Measurements from ENCODE around the gene CFAP97D2.
"Not testable (repeated sequence)": the region's sequence is repeated elsewhere in the genome, so short reads cannot be mapped to it uniquely, and the experiment has no call there.

CFAP97D2 gene

DNA sequence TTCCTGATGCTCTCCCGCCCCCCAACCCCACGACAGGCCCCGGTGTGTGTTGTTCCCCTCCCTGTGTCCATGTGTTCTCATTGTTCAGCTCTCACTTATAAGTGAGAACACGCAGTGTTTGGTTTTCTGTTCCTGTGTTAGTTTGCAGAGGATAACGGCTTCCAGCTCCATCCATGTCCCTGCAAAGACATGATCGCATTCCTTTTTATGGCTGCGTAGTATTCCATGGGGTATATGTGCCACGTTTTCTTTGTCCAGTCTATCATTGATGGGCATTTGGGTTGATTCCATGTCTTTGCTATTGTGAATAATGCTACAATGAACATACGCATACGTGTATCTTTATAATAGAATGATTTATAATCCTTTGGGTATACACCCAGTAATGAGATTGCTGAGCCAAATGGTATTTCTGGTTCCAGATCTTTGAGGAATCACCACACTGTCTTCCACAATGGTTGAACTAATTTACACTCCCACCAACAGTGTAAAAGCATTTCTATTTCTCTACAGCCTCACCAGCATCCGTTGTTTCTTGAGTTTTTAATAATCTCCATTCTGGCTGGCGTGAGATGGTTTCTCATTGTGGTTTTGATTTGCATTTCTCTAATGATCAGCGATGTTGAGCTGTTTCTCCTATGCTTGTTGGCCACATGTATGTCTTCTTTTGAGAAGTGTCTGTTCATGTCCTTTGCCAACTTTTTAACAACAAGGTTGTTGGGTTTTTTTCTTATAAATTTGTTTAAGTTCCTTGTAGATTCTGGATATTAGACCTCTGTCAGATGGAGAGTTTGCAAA lies 20.0 kb upstream of the CFAP97D2 start:
- DNase-seq, result not testable (repeated sequence)

DNA sequence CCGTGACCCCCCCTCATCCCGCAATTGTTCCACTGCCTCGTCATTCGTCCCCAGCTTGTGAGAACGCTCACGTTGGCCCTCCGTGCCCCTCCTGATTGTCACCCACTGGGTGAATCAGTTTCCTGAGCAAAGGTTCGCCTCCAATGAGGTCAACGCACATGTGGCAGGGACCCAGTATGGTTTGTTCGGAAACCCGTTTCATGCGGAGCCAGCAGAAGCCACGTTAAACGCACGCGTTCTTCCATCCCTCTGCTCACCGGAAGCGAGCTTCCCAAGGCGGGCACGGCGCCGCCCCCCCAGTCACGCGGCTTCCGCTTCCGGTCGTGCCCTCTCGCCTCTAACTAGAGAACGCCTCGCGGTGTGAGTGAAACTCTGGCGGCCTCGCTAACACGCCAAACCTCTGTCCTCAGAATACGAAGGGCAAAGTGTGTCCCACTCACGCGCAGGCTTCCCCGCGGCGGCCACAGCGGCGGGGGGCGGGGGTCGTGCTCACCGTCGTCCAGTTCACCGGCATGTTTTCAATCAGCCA lies 18.0 kb upstream of the CFAP97D2 start:
- DNase-seq, result no peak

DNA sequence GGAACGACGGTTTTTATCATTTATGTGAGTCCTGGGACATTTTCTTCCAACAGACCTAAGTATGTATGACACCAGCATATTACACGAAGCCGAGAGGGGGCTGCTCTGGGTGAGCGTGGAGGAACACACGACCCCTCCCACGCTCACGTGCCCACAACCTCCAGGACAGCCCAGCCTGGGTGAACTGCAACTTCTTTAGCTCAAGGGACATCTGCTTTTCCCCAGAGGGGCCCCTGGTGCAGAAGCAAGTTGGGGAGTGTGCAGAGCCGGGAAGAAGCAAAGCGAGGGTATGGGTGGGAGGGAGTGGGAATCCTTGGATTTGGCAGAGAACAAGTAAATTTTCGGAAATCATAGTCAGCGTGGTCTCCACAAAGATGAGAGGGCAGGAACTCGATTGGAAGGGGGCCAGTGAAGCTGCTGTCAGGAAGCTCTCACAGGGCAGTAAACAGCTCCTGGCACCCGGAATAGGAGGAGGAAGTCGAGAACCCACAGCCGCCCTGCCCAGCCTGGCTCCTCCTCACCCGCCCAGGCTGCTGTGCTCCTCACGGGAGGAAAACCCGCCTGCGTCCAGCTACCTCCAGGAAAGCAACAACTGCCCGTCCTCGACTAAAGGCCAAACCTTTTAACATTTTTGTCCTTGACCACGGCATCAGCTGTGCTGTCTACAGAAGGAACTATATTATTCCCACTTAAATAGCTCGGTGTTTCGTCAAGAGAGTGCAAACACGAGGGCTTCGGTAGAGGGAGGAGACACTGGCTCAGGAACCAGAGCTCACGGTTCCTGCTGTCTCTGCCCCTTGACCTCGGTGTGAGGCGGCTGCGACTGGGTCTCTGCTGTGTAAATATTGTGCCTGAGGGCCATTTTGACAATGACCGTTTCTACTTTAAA lies 17.2 kb upstream of the CFAP97D2 start:
- DNase-seq, result no peak

DNA sequence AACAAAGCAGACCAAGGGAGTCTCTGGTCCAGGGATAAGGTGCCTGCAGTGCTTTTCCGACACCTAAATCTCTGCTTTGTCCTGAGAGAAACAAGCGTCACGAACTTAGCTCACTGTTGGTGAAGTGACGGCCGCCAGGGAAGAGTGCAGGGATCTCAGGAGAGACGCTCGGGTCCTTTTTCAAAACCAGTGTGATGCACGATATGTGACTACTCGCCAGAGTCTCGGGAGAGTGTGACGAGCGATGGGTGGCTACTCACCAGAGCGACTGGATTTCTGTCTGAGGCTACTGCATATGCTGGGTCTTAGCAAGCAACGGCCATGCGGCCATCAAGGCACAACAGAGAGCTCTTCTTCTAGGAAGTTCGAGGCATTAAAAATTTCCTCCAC lies 16.5 kb upstream of the CFAP97D2 start:
- DNase-seq, result no peak

DNA sequence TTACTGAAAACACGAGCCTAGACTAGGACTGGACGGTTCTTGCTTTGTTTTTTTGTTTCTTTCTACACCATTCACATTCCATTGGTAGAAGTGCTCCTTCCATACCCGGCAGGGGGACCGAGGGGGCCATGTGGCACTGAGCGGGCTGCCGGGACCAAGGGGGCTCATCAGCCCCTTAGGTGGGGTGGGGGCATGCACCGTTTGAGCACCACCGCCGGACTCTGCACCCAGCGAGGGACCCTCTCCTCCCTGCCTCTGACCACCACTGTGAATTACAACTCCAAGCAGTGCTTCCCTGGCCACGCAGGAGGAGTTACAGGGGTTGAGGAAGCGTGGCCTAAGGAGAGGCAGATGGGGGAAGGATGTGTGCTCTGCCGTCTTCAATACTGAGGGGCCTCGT lies 15.0 kb upstream of the CFAP97D2 start:
- DNase-seq, result no peak

DNA sequence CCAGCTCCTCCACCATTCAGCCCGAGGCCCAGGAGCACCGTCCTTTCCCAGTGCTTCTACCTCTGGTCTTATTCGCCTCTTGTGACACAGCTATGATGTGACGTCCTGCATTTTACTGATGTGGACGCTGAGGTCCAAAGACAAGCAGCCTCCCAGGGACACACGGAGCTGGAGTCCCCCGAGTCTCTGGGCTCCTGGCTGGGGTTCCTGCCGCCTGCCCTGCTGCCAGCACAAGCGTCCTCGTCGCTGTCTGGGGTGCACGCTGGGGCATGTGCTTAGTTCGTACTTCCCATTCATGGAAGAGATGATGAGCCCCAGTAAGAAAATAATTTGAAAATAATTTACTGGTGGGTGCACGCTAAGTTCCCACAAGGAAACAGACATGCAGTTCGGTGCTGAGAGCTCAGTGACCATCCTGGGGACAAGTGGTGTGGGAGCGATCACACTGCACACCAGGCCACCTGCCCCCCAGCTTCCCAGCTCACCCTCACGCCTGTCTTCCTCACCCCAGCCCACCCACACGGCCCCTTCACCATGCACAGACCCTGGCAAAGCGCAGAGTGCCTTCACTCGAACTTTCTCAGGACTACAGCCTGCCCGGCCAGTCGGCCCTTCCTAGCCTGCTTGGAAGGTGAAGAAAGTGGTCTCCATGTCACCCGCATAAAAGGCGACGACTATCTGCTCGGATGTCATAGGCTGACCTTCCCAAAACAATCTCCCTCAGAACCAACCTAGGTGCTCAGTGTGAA lies 14.2 kb upstream of the CFAP97D2 start:
- no peak for DNase-seq

DNA sequence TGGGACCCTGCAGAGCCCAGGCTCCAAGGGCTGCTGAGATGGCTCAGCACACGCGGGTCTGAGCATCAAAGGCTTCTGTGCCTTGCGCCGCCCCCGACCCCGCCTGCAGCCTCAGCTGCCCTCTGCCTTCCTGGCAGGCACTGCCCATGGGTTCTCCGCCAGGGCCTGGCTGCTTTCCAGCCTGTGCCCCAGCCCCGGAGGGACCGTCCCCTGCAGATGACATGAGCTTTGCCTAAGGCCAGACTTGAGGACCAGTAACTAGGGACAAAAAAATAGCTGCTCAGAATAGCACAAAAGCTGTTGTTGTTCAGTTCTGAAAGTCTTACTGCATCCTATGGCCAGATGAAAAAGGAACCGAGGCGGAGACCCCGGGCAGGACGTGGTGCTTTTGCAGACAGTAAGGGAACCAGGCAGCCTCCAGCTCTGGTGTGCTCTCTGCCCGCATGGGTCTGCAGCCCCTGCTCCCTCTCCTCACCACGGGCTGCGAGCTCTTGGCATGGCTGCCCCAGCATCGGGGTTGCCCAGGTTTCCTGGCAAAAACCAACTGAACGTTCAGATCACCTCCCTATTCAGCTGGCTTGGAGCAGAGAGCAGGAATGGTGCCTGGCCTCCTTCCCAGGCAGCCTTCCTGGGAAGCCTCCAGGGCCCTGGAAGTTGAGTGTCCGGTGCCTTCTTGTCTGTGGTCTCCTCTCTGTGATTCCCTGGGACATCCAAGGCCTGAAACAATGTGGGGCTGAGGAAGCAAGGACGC lies 12.5 kb upstream of the CFAP97D2 start:
- DNase-seq, result no peak

DNA sequence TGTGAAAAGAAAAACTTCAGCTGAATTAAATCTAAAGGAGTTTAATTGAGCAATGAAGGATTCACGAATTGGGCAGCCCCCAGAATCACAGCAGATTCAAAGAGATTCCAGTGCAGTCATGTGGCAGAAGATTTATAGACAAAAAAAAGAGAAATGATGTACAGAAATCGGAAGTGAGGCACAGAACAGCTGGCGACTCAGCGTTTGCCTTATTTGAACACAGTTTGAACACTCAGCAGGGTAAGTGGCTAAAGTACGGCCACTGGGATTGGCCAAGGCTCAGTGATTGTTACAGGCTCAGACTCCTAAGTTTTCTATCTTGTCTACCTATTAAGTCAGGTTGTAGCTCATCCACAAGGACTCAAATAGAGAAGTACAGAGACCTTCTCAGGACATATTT lies 11.6 kb upstream of the CFAP97D2 start:
- no peak for DNase-seq

DNA sequence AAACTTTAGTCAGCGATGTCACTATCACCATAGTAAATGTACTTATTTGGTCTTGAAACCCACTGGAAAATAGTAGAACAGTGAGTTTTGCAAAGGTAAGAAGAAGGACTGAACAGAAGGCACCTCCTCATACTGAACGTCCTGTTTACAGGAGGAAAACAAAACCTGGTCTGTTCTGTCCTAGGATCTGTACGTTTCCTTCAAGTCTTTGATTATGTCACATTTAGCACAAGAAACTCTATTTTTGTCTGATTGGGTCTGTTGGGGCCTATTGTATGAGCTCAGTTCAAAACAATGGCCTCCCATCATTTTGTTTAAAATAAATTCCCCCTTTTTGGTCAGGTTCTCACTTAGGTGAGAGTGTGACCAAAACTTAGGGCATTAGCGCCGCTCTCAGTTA lies 11.2 kb upstream of the CFAP97D2 start:
- no peak for DNase-seq

DNA sequence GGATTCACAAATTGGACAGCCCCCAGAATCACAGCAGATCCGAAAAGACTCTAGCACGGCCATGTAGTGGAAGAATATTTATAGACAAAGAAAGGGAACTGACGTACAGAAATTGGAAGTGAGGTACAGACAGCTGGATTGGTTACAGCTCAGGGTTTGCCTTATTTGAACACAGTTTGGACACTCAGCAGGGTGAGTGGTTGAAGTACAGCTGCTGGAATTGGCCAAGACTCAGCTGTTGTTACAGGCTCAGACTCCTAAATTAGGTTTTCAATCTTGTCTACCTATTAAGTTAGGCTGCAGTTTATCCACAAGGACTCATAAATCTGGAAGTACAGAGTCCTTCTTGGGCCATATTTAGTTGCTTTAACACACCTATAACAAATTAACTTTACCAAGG lies 5.8 kb upstream of the CFAP97D2 start:
- DNase-seq, result no peak

DNA sequence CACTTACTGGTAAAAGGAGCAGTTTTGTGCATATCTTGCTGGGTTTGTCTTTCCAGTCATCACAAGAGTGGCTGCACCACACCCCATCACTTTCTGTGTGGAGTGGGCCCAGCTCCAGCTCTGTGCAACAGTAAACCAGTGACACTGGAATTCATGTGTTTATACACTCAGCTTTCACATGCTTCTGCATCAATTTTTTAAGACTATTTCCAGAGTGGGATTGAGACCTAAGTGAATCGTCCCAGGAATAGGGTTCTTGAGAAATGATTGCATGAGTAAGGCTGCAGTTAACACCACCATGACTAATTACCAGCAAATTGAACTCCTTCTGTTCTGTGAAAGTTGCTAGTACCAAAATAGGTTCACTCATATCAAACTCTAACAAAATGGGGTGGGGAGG lies 5.3 kb upstream of the CFAP97D2 start:
- no peak for DNase-seq

DNA sequence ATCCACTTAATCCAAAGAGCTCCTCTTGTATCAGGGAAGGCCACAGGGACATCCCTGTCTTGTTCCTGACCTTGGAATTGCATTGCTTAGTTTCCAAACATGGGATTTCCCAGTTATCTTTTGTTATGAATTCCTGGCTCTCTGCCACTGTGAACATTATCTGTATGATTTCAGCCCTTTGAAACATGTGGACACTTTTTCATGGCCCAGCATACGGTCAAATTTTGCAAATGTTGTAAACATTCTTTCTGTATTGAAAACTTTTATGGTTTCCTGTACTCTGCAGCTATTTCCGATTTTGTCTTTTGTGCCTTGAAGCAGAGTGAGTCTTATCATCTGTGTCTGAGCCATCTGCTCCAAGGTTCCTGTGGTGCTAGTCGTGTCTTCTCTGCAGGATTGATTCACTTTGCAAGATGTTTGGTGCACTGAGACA lies 4.5 kb upstream of the CFAP97D2 start:
- no peak for DNase-seq

DNA sequence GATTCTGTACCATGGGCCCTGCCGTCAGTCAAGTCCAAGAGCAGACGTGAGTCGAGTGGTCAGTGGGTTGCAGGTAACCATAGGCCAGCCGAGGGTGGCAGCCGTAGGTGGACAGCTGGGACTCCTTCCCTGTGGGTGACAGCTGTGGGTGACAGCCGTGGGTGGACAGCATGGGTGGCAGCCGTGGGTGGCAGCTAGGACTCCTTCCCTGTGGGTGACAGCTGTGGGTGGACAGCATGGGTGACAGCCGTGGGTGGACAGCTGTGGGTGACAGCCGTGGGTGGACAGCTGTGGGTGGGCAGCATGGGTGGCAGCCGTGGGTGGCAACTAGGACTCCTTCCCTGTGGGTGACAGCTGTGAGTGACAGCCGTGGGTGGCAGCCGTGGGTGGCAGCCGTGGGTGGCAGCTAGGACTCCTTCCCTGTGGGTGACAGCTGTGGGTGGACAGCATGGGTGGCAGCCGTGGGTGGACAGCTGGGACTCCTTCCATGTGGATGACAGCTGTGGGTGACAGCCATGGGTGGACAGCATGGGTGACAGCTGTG lies 2.6 kb upstream of the CFAP97D2 start:
- DNase-seq, result not testable (repeated sequence)

DNA sequence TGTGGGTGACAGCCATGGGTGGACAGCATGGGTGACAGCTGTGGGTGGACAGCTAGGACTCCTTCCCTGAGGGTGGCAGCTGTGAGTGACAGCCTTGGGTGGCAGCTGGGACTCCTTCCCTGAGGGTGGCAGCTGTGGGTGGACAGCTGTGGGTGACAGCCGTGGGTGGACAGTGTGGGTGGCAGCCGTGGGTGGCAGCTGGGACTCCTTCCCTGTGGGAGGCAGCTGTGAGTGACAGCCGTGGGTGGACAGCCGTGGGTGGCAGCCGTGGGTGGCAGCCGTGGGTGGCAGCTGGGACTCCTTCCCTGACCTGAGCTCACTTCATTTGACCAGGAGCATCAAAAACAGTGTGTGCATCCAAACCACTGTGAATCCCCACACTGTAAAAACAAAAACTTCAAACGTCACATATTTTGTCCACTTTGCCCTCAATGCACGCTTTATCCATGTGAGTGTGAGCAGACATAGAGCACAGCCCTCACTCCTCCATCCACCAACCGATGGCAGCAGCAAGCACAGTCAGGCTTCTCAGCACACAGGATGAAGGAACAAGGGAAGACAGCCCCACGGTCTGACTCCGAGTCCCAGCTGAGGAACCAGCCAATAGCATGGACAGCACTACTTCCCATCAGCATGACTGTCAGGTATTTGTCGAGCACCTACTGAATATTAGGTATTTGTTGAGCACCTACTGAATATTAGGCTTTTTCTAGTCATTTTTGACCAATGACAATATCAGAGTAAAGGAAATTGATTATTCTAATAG lies 1.6 kb upstream of the CFAP97D2 start:
- DNase-seq, result no peak

DNA sequence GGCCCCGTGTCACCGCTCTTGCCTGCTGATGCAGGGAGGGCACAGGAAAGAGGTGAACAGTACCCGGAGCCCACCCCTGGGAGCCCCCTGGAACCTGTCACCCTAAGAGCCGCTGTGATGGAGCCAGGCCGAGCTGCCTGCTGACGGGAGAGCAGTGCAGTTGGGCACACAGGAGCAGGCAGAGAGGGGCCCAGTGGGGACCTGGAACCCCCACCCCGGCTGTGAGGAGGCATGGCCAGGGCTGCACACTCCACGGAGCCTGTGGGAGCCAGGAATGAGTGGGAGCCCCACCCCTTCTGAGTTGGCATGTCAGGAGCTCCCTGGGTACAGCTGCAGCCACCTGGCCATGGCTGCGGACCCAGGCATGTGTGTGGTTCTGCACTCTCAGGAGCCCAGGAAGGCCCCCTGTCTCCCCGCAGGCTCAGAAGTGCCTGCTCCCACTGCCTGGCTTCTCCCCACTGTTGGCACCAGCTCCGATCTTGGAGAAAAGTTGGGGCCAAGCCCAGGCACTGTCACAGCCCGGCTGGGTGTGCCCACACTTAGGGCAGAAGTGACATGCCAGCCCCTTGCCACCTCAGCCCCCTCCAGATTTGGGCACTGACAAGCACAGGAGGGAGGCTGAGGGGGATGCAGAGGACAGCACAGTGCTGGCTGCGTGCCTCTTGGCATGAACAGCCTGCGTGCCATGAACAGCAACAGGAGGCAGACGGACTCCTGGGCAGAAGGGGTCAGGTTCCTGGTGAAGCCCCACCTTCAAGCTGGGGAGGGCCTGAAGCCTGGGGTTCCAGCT lies 6.3 kb downstream of the CFAP97D2 start:
- DNase-seq, result no peak

DNA sequence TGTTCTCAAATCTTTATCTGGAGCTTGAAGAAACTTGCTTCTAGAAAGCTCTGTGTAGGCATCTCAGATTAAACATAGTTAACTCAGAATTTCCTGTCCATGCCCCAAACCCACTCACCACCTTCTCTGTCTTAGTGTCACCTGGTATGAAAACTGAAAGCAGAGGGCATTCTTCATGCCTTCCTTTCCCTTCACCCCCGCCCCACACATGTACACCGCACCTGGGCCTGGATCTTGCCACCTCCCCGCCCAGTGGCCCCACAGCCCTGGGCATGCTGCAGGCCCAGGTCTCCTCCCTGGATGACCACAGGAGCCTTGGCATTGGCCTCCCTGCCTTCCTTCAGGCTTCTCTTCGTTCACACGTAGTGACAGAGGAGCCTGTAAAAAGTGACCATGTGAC lies 15.8 kb downstream of the CFAP97D2 start:
- no peak for DNase-seq

DNA sequence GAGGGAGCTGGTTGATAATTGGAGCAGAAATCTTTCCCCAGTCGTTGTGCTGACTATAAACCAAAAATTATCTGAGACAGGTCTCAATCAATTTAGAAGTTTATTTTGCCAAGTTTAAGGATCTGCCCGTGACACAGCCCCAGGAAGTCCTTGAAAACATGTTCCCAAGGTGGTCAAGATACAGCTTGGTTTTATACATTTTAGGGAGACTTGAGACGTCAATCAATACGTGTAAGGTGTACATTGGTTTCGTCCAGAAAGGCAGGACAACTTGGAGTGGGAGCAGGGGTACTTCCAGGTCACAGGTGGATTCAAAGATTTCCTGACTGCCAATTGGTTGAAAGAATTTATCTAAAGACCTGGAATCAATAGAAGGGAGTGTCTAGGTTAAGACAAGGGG lies 17.6 kb downstream of the CFAP97D2 start:
- DNase-seq, result no peak

DNA sequence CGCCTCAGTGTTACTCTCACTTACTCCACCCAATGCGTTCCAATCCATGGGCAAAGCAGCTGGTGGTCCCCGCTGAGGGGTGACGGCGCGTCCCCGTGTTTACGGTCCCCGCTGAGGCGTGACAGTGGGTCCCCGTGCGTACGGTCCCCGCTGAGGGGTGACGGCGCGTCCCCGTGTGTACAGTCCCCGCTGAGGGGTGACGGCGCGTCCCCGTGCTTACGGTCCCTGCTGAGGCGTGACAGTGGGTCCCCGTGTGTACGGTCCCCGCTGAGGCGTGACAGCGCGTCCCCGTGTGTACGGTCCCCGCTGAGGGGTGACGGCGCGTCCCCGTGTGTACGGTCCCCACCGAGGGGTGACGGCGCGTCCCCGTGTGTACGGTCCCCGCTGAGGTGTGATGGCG lies 19.5 kb downstream of the CFAP97D2 start:
- no peak for DNase-seq

DNA sequence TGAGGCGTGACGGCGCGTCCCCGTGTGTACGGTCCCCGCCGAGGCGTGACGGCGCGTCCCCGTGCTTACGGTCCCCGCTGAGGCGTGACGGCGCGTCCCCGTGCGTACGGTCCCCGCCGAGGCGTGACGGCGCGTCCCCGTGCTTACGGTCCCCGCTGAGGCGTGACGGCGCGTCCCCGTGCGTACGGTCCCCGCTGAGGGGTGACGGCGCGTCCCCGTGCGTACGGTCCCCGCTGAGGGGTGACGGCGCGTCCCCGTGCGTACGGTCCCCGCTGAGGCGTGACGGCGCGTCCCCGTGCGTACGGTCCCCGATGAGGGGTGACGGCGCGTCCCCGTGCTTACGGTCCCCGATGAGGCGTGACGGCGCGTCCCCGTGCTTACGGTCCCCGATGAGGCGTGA lies 20.5 kb downstream of the CFAP97D2 start:
- not testable (repeated sequence) for DNase-seq

DNA sequence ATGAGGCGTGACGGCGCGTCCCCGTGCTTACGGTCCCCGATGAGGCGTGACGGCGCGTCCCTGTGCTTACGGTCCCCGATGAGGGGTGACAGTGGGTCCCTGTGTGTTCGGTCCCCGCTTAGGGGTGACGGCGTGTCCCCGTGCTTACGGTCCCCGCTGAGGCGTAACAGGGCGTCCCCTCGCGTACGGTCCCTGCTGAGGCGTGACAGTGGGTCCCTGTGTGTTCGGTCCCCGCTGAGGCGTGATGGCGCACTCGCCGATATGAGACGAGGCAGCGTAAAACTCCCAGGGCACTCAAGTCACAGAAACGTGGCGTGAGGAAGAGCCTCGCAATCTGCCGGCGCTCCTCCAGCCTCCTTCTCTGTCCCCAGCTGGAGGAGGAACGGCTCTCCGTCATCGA lies 20.9 kb downstream of the CFAP97D2 start:
- DNase-seq, result no peak

All from NCI-H748 treated with DMSO at 0.1 percent for 48 hours (cell line).